Thyroid gland (tissue), 4 donors: ENCODE results near the gene TMEM198.

ENCODE experiments used
- CTCF ChIP-seq, 6 experiments: fragments of 200-600 bp in 3 of 6; fragments of 450-650 bp in 3 of 6; sonication (generic) in 3 of 6; IDR thresholded peaks; one replicate each; pipeline ENCODE4 v1.5.1; 2016 to 2019; ENCODE audit warnings: antibody characterized with exemption in 6 of 6, mild to moderate bottlenecking in 2 of 6, inconsistent platforms in 1 of 6, moderate library complexity in 1 of 6
- POLR2A ChIP-seq, 2 donors: fragments of 450-650 bp; IDR thresholded peaks; one replicate each; pipeline ENCODE4 v1.6.1; 2017; ENCODE audit warnings: antibody characterized with exemption in 2 of 2, mild to moderate bottlenecking in 2 of 2, moderate library complexity in 1 of 2

- TF ChIP-seq CTCF (IDR thresholded peaks at IDR 0.05) (no peak), POLR2A (IDR thresholded peaks at IDR 0.05) (no peak)
These were observed 44.3 kb upstream of the TMEM198 start for GRCh38 chr2:219499555-219499954.
